Measurements from ENCODE around the gene UPB1.

The UPB1 gene

DNA sequence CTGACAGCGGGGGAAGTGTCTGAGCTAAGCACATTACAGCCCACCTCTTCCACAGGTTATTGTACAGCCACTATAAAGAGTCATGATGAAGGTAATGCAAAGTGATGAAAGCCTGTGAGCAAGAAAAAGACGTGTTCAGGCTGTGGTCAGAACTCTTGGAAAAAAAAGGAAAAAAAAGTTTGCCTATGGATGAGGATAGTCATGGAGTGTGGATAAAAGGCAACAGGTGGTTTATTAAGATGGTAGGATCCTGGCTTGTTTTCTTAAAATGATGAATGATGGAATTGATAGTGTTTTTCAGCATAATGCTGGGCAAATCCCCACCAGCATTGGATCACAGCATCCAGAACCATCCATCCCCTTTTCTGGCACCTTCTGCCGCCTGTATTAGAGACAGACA is 23.1 kb downstream of the UPB1 start:
- no peak for DNase-seq (ENCODE audit: low read depth)
- in situ Hi-C loops (cut with HindIII; ENCODE audit: low sequenced_read_pairs) = no loop called here
- H3K4me3 ChIP-seq (ENCODE audit: low read depth, low read length) = no peak overlapping the region
- TF ChIP-seq, protein P1, sequence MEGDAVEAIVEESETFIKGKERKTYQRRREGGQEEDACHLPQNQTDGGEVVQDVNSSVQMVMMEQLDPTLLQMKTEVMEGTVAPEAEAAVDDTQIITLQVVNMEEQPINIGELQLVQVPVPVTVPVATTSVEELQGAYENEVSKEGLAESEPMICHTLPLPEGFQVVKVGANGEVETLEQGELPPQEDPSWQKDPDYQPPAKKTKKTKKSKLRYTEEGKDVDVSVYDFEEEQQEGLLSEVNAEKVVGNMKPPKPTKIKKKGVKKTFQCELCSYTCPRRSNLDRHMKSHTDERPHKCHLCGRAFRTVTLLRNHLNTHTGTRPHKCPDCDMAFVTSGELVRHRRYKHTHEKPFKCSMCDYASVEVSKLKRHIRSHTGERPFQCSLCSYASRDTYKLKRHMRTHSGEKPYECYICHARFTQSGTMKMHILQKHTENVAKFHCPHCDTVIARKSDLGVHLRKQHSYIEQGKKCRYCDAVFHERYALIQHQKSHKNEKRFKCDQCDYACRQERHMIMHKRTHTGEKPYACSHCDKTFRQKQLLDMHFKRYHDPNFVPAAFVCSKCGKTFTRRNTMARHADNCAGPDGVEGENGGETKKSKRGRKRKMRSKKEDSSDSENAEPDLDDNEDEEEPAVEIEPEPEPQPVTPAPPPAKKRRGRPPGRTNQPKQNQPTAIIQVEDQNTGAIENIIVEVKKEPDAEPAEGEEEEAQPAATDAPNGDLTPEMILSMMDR (IDR thresholded peaks at IDR 0.05; ENCODE audit: low read depth, low read length, missing control alignments) = no peak

- no peak for DNase-seq (ENCODE audit: low read depth)
- H3K4me3 ChIP-seq (ENCODE audit: low read depth, low read length) = no peak overlapping the region
- in situ Hi-C loops (cut with HindIII; ENCODE audit: low sequenced_read_pairs) = no loop called here
- TF ChIP-seq, protein P1 (IDR thresholded peaks at IDR 0.05; ENCODE audit: low read depth, low read length, missing control alignments) = no peak
Observed at GRCh38 chr22:24518771-24519485, 23.8 kb downstream of the UPB1 start.

- TF ChIP-seq, protein P1 (IDR thresholded peaks at IDR 0.05; ENCODE audit: low read depth, low read length, missing control alignments) = no peak
- no peak for DNase-seq (ENCODE audit: low read depth)
- no peak overlapping the region for H3K4me3 ChIP-seq (ENCODE audit: low read depth, low read length)
- in situ Hi-C loops (cut with HindIII; ENCODE audit: low sequenced_read_pairs) = no loop called here
Observed at GRCh38 chr22:24519496-24519895, 24.4 kb downstream of the UPB1 start.

DNA sequence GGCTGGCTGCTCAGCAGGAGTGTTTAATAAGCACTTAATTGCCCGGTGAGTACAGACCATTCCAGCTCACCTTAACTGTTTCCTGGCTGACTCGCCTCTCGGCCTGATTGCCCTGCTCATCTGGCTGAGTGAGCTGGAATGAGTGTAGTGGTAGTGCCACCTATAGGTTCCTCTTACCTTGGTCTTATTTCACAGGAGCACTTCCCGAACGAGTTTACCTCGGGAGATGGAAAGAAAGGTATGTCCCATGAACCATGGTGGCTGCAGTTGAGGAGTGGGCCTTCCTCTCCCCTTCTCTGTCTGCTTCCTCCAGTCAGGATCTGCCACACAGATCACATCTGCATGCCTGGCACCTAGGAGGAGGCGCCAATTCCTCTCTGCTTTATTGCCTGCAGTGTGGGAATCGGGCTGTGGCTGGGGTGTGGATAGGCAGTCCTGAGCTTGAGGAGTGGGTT is 26.7 kb downstream of the UPB1 start:
- no peak overlapping the region for H3K4me3 ChIP-seq (ENCODE audit: low read depth, low read length)
- TF ChIP-seq, protein P1 (IDR thresholded peaks at IDR 0.05; ENCODE audit: low read depth, low read length, missing control alignments) = peak; percentile 65
- peak; percentile 35 for DNase-seq (ENCODE audit: low read depth)
- in situ Hi-C loops (cut with HindIII; ENCODE audit: low sequenced_read_pairs) = no loop called here

DNA sequence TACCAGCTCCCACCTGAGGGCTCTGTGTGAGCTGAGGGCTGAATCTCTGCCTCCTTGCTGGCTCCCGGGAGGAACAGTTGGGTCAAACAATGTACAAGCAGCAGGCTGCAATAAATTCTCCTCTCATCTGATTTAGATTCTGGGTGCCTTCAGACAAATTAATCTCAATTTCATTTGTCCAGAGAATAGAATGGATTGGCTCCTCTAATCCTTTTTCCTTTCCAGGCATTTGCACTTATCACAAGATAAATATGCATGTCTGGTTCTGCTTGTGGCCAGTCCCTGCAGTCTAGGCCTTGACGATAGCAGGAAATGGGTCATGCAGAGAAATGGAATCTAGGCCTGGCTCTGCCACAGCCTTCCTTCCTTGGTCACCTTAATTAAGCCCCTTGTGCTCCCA is 28.7 kb downstream of the UPB1 start:
- TF ChIP-seq, protein P1 (IDR thresholded peaks at IDR 0.05; ENCODE audit: low read depth, low read length, missing control alignments) = no peak
- DNase-seq (ENCODE audit: low read depth) = peak; percentile 5
- H3K4me3 ChIP-seq (ENCODE audit: low read depth, low read length) = no peak overlapping the region
- in situ Hi-C loops (cut with HindIII; ENCODE audit: low sequenced_read_pairs) = no loop called here

- in situ Hi-C loops (cut with HindIII; ENCODE audit: low sequenced_read_pairs) = no loop called here
- TF ChIP-seq, protein P1 (IDR thresholded peaks at IDR 0.05; ENCODE audit: low read depth, low read length, missing control alignments) = peak; percentile 89
- no peak overlapping the region for H3K4me3 ChIP-seq (ENCODE audit: low read depth, low read length)
- peak; percentile 16 for DNase-seq (ENCODE audit: low read depth)
Observed at GRCh38 chr22:24525416-24526037, 30.4 kb downstream of the UPB1 start.

Data from astrocyte of the cerebellum (primary cell).